ENCODE data around the gene CFL2. TPM values are rescaled to one million over a fixed set of nuclear protein-coding genes. Genes with fewer than 3 reads are reported as not detected.
A peak's percentile ranks its signal among the peaks of the same experiment; 100 is the strongest.

CFL2 gene
- total RNA-seq, 1 experiment from 2014 or later: 20.1 TPM

- TF ChIP-seq ATF6 (CRISPR knock-in tag; IDR thresholded peaks at IDR 0.05) (no peak), FOXP1 (CRISPR knock-in tag; IDR thresholded peaks at IDR 0.05; ENCODE audit: borderline replicate concordance) (peak; percentile 82), IRF1 (CRISPR knock-in tag; IDR thresholded peaks at IDR 0.05) (peak; percentile 29; the same call in 1 of the 2 replicates), FOXK1 (CRISPR knock-in tag; IDR thresholded peaks at IDR 0.05) (peak; percentile 73; the same call in 1 of the 2 replicates)
Measured at GRCh38 chr14:34714320-34715126, at the start of gene CFL2 (continued).

- Mint-ChIP-seq H3K9me3 (no peaks in the 10 kb centered on the region), H3K27ac (no peak overlapping the region), H3K36me3 (peaks cover 20% of the 10 kb centered on the region), H3K27me3 (ENCODE audit: low read depth) (no peaks in the 10 kb centered on the region), H3K4me3 (no peak overlapping the region), H3K4me1 (no peaks in the 10 kb centered on the region)
- CTCF ChIA-PET: no interaction called here
- ATAC-seq: no peak
- no peak for DNase-seq (ENCODE audit: low spot score)
- TF ChIP-seq MXD4 (CRISPR knock-in tag; IDR thresholded peaks at IDR 0.05; ENCODE audit: borderline replicate concordance): no peak
- no peak for TF ChIP-seq NR2C2 (CRISPR knock-in tag; IDR thresholded peaks at IDR 0.05)
- TF ChIP-seq E2F1 (CRISPR knock-in tag; IDR thresholded peaks at IDR 0.05): no peak
- no peak for TF ChIP-seq MAX (CRISPR knock-in tag; IDR thresholded peaks at IDR 0.05)
- no peak for TF ChIP-seq PREB (CRISPR knock-in tag; IDR thresholded peaks at IDR 0.05; ENCODE audit: borderline replicate concordance)
- TF ChIP-seq IRF2 (CRISPR knock-in tag; IDR thresholded peaks at IDR 0.05; ENCODE audit: borderline replicate concordance, low read depth): no peak
- no peak for TF ChIP-seq CTCF (IDR thresholded peaks at IDR 0.05)
- TF ChIP-seq FOXJ3 (CRISPR knock-in tag; IDR thresholded peaks at IDR 0.05; ENCODE audit: borderline replicate concordance): no peak
- no peak for TF ChIP-seq GRHL2 (CRISPR knock-in tag; IDR thresholded peaks at IDR 0.05; ENCODE audit: insufficient replicate concordance, severe bottlenecking)
- no peak for TF ChIP-seq KAT7 (CRISPR knock-in tag; IDR thresholded peaks at IDR 0.05; ENCODE audit: borderline replicate concordance)
- TF ChIP-seq CREB1 (CRISPR knock-in tag; IDR thresholded peaks at IDR 0.05): no peak
- TF ChIP-seq STAT6 (CRISPR knock-in tag; conservative IDR thresholded peaks at IDR 0.05; ENCODE audit: low read depth): no peak
- POLR2A ChIA-PET: no interaction called here
Measured at GRCh38 chr14:34755215-34755614, 40.8 kb upstream of the CFL2 start.
